Measurements from ENCODE around the gene PSME4.
"Not testable (repeated sequence)": the region's sequence is repeated elsewhere in the genome, so short reads cannot be mapped to it uniquely, and the experiment has no call there.

The PSME4 gene

DNA sequence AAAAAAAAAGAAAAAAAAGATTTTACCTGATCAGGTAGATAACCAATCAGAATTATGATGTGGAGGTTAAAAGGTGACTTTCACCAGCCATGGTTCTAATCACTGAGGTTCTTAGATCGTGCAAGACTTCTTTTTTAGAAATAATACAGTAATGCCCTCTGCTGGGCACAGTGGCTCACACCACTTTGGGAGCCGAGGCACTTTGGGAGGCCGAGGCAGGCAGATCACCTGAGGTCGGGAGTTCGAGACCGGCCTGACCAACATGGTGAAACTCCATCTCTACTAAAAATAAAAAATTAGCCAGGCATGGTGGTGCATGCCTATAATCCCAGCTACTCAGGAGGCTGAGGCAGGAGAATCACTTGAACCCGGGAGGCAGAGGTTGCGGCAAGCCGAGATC lies 147.2 kb downstream of the PSME4 start:
- not testable (repeated sequence) for H3K27me3 Mint-ChIP-seq; H3K4me3 Mint-ChIP-seq; H3K27ac Mint-ChIP-seq; DNase-seq; H3K9me3 Mint-ChIP-seq; H3K4me1 Mint-ChIP-seq (ENCODE audit: low read depth)
- H3K36me3 Mint-ChIP-seq (ENCODE audit: low read depth), result peaks cover 20% of the 10 kb centered on the region

DNA sequence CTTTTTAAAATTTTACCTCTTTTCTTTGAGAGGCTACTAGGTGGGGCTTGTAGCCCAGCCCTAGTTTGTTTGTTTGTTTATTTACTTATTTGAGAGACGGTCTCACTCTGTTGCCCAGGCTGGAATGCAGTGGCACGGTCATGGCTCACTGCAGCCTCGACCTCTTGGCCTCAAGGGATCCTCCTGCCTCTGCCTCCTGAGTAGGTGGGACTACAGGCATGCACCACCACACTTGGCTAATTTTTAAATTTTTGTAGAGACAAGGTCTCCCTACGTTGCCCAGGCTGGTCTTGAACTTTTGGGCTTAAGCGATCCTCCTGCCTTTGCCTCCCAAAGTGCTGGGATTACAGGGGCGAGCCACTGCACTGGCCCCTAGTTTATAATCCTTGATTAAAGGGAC lies 149.0 kb downstream of the PSME4 start:
- Mint-ChIP-seq H3K9me3 (no peaks in the 10 kb centered on the region), H3K4me3 (no peak overlapping the region), H3K27ac (no peak overlapping the region)

DNA sequence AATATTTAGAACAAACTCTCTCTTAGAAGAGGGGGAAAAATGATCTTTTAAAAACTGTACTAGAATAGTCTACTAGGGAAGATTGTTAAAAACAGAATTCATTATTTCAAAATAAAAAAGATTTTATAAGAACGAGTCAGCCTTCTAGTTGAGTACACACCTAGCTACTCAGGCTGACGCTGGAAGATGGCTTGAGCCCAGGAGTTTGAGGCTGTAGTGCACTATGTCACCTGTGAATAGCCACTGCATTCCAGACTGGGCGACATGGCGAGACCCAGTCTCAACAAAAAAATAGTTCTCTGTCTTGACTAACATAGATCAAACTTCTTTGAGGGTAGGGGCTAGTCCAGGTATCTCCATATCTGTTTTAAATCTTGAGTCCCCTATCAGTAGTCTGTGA lies 150.1 kb downstream of the PSME4 start:
- no peak overlapping the region for H3K27ac Mint-ChIP-seq
- H3K36me3 Mint-ChIP-seq (ENCODE audit: low read depth), result peaks cover 40% of the 10 kb centered on the region
- H3K4me1 Mint-ChIP-seq (ENCODE audit: low read depth), result no peaks in the 10 kb centered on the region
- H3K9me3 Mint-ChIP-seq, result no peaks in the 10 kb centered on the region
- no peak for DNase-seq
- H3K4me3 Mint-ChIP-seq, result no peak overlapping the region
- no peaks in the 10 kb centered on the region for H3K27me3 Mint-ChIP-seq

More for the DNA sequence above, 149.0 kb downstream of the PSME4 start:
- H3K36me3 Mint-ChIP-seq (ENCODE audit: low read depth), result peaks cover 31% of the 10 kb centered on the region
- H3K4me1 Mint-ChIP-seq (ENCODE audit: low read depth), result no peaks in the 10 kb centered on the region
- no peaks in the 10 kb centered on the region for H3K27me3 Mint-ChIP-seq
- DNase-seq, result no peak

DNA sequence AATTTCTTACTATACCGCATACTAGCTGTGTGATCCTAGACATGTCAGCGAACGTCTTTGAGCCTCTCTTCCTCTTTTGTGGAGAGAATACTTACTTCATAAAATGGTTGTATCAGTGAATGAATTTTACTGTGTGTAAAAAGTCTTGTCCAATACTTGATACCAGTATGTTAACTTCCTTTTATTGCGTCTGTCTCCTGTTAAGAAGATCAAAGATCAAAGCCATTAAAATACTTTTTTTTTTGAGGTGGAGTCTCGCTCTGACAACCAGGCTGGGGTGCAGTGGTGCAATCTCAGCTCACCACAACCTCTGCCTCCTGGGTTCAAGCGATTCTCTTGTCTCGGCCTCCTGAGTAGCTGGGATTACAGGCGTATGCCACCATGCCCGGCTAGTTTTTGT lies 150.7 kb downstream of the PSME4 start:
- Mint-ChIP-seq H3K36me3 (ENCODE audit: low read depth) (peaks cover 47% of the 10 kb centered on the region), H3K27me3 (no peaks in the 10 kb centered on the region), H3K4me1 (ENCODE audit: low read depth) (no peaks in the 10 kb centered on the region), H3K27ac (no peak overlapping the region), H3K4me3 (no peak overlapping the region), H3K9me3 (no peaks in the 10 kb centered on the region)
- no peak for DNase-seq

DNA sequence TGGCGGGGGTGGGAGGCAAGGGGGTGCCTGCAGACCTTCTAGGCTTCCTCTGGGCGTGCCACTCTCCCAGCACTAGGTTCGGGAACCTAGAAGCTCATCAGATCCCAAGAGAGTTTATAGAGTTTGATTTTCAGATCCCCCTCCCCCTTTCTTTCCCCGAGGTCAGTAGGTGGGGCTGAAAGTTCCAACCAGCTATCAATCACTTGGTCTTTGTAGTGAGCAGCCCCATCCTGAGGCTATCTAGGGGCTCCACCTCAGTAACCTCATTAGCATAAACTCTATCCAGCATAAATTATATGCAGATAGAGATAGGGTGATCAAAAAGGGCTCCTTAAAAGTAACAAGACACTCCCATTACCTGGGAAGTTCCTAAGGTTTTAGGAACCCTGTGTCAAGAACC lies 151.2 kb downstream of the PSME4 start:
- Mint-ChIP-seq H3K27ac (no peak overlapping the region), H3K27me3 (no peaks in the 10 kb centered on the region), H3K4me1 (ENCODE audit: low read depth) (no peaks in the 10 kb centered on the region), H3K4me3 (no peak overlapping the region), H3K9me3 (no peaks in the 10 kb centered on the region), H3K36me3 (ENCODE audit: low read depth) (peaks cover 49% of the 10 kb centered on the region)
- no peak for DNase-seq

DNA sequence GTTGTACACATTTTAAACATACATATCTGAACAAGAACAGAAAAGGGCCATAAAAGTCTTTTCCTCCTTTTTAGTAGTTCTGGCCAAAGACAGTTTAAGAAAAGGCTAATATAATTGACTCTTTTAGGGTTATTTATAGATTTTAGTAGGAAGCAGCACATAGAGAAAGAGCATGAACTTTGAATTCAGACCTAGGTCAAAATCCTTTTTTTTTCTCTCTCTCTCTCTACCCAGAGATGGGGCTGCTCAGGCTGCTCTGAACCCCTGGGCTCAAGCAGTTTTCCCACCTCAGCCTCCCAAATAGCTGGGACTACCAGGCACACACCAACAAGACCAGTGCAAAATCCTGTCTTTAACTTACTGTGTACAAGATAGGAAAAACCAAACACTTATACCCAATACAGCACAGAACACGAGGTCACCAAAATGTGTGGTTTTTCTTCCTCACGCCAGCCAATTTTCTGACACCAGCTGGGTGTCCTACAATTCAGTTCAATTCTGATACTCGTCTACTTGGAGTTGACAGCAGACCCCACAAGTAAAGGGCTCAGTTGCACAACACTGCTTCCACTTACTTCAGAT lies 151.8 kb downstream of the PSME4 start:
- Mint-ChIP-seq H3K9me3 (no peaks in the 10 kb centered on the region), H3K4me3 (no peak overlapping the region), H3K27ac (no peak overlapping the region), H3K4me1 (ENCODE audit: low read depth) (no peaks in the 10 kb centered on the region), H3K27me3 (no peaks in the 10 kb centered on the region), H3K36me3 (ENCODE audit: low read depth) (peaks cover 53% of the 10 kb centered on the region)
- no peak for DNase-seq

Data from activated T-cell treated with anti-CD3 and anti-CD28 coated beads, Interleukin-2, amount 50 U/mL, for 24 hours (primary cell).